Nephron (organoid): Measurements from ENCODE around the gene ARL15.

Experiments used
- H3K27ac Mint-ChIP-seq, 3 experiments: 2 replicates each; pipeline ENCODE4 v1.8.0; 2020; ENCODE audit warnings: mixed read lengths in 3 of 3, mild to moderate bottlenecking in 2 of 3, moderate library complexity in 1 of 3
- H3K27me3 Mint-ChIP-seq: 2 replicates; pipeline ENCODE4 v1.8.0; 2021; ENCODE audit warnings: low read depth, mild to moderate bottlenecking, moderate library complexity, mixed read lengths
- H3K36me3 Mint-ChIP-seq: 2 replicates; pipeline ENCODE4 v1.8.0; 2020; ENCODE audit warnings: low read depth, mixed read lengths
- H3K4me1 Mint-ChIP-seq: 2 replicates; pipeline ENCODE4 v1.8.0; 2020; ENCODE audit warnings: mixed read lengths
- H3K4me3 Mint-ChIP-seq, 3 experiments: 2 replicates each; pipeline ENCODE4 v1.8.0; 2020; ENCODE audit warnings: mild to moderate bottlenecking in 3 of 3, mixed read lengths in 3 of 3, moderate library complexity in 2 of 3
- H3K9me3 Mint-ChIP-seq: 2 replicates; pipeline ENCODE4 v1.8.0; 2020; ENCODE audit warnings: mixed read lengths
- TF ChIP-seq, protein P1 (sequence below), 3 experiments: fragments of 200-600 bp; sonication (generic); IDR thresholded peaks; one replicate each; pipeline ENCODE4 v1.5.0; 2021; ENCODE audit warnings: antibody characterized with exemption in 3 of 3; ENCODE audit not compliant: unreplicated experiment in 3 of 3

The ARL15 gene

DNA sequence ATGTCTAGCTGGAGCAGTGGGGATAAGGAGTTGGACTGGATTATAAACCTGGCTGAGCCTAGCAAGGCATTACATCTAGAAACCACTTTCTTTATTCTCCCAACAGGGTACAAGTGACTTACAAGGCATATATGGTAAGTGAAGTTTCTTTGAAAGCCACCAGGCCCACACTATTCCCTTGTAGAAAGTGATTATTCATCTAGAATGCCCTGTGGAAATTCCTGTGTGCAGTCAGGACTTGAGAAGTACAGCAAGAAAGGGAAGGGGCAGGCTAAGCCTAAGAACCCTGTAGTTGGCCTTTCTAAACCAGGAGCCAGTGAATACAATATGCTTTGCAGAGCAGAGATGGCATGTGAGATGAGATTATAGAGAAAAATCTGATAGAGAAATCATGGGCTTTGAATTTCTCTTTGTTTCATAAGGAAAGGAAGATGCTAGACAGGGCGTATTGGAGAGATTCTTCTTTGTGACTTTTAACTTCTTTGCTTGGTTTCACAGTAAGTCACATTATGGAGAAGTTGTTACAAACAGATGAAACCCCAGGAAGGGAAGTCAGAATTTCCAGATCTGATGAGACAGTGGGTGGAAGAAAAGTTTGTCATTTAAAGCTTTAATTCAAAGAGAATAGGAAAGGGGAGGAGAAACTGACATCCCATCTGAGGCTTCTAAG, 428.2 kb downstream of the ARL15 start:
- Mint-ChIP-seq H3K4me1 (peaks cover 7% of the 10 kb centered on the region), H3K36me3 (no peaks in the 10 kb centered on the region), H3K27me3 (no peaks in the 10 kb centered on the region), H3K4me3 (no peak overlapping the region), H3K27ac (peak overlapping the region in 1 of 3 experiments; percentile 29), H3K9me3 (no peaks in the 10 kb centered on the region)
- TF ChIP-seq, protein P1, sequence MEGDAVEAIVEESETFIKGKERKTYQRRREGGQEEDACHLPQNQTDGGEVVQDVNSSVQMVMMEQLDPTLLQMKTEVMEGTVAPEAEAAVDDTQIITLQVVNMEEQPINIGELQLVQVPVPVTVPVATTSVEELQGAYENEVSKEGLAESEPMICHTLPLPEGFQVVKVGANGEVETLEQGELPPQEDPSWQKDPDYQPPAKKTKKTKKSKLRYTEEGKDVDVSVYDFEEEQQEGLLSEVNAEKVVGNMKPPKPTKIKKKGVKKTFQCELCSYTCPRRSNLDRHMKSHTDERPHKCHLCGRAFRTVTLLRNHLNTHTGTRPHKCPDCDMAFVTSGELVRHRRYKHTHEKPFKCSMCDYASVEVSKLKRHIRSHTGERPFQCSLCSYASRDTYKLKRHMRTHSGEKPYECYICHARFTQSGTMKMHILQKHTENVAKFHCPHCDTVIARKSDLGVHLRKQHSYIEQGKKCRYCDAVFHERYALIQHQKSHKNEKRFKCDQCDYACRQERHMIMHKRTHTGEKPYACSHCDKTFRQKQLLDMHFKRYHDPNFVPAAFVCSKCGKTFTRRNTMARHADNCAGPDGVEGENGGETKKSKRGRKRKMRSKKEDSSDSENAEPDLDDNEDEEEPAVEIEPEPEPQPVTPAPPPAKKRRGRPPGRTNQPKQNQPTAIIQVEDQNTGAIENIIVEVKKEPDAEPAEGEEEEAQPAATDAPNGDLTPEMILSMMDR (IDR thresholded peaks at IDR 0.05; ENCODE audit: unreplicated experiment in 3 of 3), result no peak

DNA sequence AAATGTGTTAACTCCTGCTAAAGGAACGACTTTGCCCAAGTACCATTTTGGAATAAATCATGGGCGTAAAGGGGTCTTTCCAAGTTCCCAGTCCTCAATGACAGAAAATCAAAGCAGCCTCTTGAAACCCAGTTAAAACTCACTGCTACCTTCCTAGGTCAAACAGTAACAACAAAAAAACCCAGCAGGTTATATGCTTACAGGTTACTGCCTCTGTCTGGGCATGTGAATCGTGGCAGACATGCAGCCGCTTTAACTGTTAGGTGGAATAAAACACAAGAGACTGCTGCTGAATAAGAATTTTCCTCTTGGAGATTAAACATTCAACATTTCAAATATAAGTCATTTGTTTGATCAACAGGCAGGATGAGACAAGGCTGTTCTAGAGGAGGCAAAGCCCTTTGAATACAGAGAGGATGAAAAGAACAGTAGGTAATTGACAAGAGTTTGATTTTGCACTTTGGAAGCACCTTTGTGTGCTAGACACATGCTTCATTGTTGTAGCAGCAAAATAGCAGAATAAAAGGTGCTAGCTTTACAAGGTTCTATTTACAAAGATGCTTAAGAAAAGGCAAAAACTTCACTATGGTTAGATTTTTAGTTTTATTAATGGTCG, 430.6 kb downstream of the ARL15 start:
- Mint-ChIP-seq H3K4me3 (no peak overlapping the region), H3K27me3 (no peaks in the 10 kb centered on the region), H3K27ac (no peak overlapping the region), H3K4me1 (peaks cover 6% of the 10 kb centered on the region), H3K36me3 (peaks cover 2% of the 10 kb centered on the region), H3K9me3 (peaks cover 2% of the 10 kb centered on the region)
- TF ChIP-seq, protein P1 (IDR thresholded peaks at IDR 0.05; ENCODE audit: unreplicated experiment in 3 of 3), result no peak

DNA sequence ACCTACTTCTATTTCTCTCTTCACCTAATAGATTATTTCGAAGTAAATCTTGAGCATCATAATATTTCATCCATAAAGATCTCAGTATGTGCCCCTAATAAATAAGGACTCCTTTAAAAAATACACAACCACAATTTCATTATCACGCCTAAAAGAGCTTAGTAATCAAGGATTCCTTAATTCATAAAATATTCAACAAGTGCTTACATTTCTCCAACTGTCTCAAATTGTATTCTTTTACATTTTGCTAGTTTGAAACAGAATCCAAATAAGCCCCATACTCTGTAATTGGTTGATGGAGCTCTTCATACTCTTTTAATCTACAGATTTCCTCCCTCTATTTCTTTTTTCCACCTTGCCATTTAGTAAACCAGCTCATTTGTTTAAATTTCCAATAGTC, 432.4 kb downstream of the ARL15 start:
- Mint-ChIP-seq H3K36me3 (peaks cover 5% of the 10 kb centered on the region), H3K27ac (no peak overlapping the region), H3K27me3 (no peaks in the 10 kb centered on the region), H3K9me3 (peaks cover 10% of the 10 kb centered on the region), H3K4me1 (no peaks in the 10 kb centered on the region), H3K4me3 (no peak overlapping the region)
- TF ChIP-seq, protein P1 (IDR thresholded peaks at IDR 0.05; ENCODE audit: unreplicated experiment in 3 of 3), result no peak

DNA sequence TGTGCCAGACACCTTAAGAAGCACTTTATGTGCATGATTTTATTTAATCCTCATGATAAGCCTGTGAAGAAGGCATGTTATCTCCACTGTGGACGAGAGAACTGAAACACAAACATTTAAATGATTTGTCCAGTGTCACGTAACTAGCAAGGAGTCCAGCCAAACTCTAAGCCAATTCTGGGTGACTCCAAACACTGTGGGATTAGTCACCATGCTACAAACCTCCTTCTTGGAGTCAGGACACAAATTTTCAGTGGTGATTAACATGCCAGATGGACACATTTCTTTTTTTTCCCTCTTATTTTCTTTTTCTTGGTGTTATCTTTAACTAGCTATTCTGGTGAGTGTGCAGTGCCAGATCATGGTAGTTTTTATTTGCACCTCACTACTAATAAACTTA, 433.1 kb downstream of the ARL15 start:
- H3K27me3 Mint-ChIP-seq, result no peaks in the 10 kb centered on the region
- TF ChIP-seq, protein P1 (IDR thresholded peaks at IDR 0.05; ENCODE audit: unreplicated experiment in 3 of 3), result no peak
- H3K4me1 Mint-ChIP-seq, result no peaks in the 10 kb centered on the region
- H3K9me3 Mint-ChIP-seq, result peaks cover 10% of the 10 kb centered on the region
- H3K27ac Mint-ChIP-seq, result no peak overlapping the region
- peaks cover 5% of the 10 kb centered on the region for H3K36me3 Mint-ChIP-seq
- no peak overlapping the region for H3K4me3 Mint-ChIP-seq

DNA sequence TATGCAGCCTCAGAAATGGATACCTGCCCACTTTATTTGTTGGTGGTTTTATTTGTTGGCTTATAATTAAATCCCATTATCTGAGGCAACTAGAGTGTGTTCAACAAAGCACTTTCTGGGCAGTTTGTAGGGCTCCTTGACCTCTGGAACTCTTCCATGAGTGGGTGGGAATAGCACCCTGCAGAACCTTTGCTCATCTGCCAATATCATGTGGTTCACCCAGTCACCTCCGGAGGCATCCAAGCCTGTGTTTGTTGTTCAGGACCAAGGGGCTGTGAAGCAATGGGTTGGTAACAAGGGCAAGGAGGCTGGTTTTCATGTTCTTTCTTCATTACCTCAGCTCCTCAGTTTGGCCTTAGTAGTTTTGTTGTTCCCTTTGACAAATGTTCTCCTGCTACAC, 436.0 kb downstream of the ARL15 start:
- TF ChIP-seq, protein P1 (IDR thresholded peaks at IDR 0.05; ENCODE audit: unreplicated experiment in 3 of 3), result no peak
- Mint-ChIP-seq H3K9me3 (peaks cover 10% of the 10 kb centered on the region), H3K4me3 (no peak overlapping the region), H3K27me3 (no peaks in the 10 kb centered on the region), H3K36me3 (peaks cover 5% of the 10 kb centered on the region), H3K27ac (no peak overlapping the region), H3K4me1 (no peaks in the 10 kb centered on the region)

DNA sequence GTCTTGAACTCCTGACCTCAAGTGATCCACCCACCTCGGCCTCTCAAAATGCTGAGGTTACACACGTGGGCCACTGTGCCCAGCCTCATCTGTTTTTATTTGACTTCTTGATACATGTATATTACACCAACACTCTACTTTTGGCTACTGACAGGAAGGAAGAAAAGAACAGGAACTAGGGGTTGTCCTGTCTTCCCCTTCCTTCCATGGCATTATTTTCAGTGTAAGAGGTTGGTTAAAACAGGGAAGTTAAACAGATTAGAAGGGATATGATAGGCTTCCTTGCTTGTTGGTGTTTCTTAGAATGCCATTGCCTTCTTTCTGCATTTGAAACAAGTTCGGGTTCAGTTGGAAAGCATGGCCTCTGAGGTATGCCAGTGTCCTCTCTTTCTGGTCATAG, 437.1 kb downstream of the ARL15 start:
- Mint-ChIP-seq H3K4me3 (no peak overlapping the region), H3K27ac (no peak overlapping the region), H3K27me3 (no peaks in the 10 kb centered on the region), H3K4me1 (no peaks in the 10 kb centered on the region), H3K9me3 (peaks cover 10% of the 10 kb centered on the region), H3K36me3 (peaks cover 5% of the 10 kb centered on the region)
- TF ChIP-seq, protein P1 (IDR thresholded peaks at IDR 0.05; ENCODE audit: unreplicated experiment in 3 of 3), result no peak
